Gastroesophageal sphincter (tissue), 4 donors: ENCODE data around the gene LTBP2. TPM values are rescaled to one million over a fixed set of nuclear protein-coding genes. Genes with fewer than 3 reads are reported as not detected.

Experiments
- ATAC-seq: fragments of 150-250 bp; one replicate; pipeline ENCODE4 v1.9.1; 2016; ENCODE audit warnings: mild to moderate bottlenecking, moderate library complexity
- H3K27ac ChIP-seq, 4 donors: fragments of 200-600 bp; sonication (generic) in 3 of 4; 1 replicate in 3 of 4; 2 replicates in 1 of 4; pipeline ENCODE4 v1.5.1; 2016 to 2019
- H3K27me3 ChIP-seq: fragments of 200-600 bp; sonication (generic); one replicate; pipeline ENCODE4 v1.5.1; 2019
- H3K36me3 ChIP-seq, 2 donors: fragments of 200-600 bp; sonication (generic); one replicate each; pipeline ENCODE4 v1.5.1; 2019; ENCODE audit warnings: control low read depth in 1 of 2
- H3K4me1 ChIP-seq, 3 donors: fragments of 200-600 bp; sonication (generic); 1 replicate in 2 of 3; 2 replicates in 1 of 3; pipeline ENCODE4 v1.5.1; 2016 to 2019; ENCODE audit warnings: control low read depth in 2 of 3
- H3K4me3 ChIP-seq, 2 donors: fragments of 200-600 bp; sonication (generic); one replicate each; pipeline ENCODE4 v1.5.1; 2019; ENCODE audit warnings: mild to moderate bottlenecking in 1 of 2, moderate library complexity in 1 of 2
- H3K9me3 ChIP-seq, 3 donors: fragments of 200-600 bp; sonication (generic); one replicate each; pipeline ENCODE4 v1.5.1; 2017 to 2019; ENCODE audit warnings: control low read depth in 2 of 3
- EP300 ChIP-seq: sonication (generic); formaldehyde crosslinking; IDR thresholded peaks from one replicate; pipeline ENCODE4 v1.6.1; 2017; ENCODE audit warnings: antibody characterized with exemption, mild to moderate bottlenecking
- POLR2A ChIP-seq, 2 donors: fragments of 450-650 bp; IDR thresholded peaks; one replicate each; pipeline ENCODE4 v1.6.1; 2017; ENCODE audit warnings: antibody characterized with exemption in 2 of 2, mild to moderate bottlenecking in 2 of 2, moderate library complexity in 1 of 2
- POLR2AphosphoS5 ChIP-seq: sonication (generic); formaldehyde crosslinking; IDR thresholded peaks from one replicate; pipeline ENCODE4 v1.6.1; 2017; ENCODE audit warnings: antibody characterized with exemption
- WGBS, 2 donors: methylation state at CpG; one replicate each; pipeline ENCODE4 v1.1.5; 2018; ENCODE audit warnings: low coverage in 1 of 2; 5-methylcytosine and 5-hydroxymethylcytosine counted together
- total RNA-seq, 4 donors: library from RNA; depleted of rRNA; stranded (reverse); fragments of >200 nt; gene quantifications; one replicate each; pipeline ENCODE4 v1.1.0, GENCODE V29; 2016
- TF ChIP-seq, protein P1 (sequence below), 4 experiments: fragments of 200-600 bp in 2 of 4; fragments of 450-650 bp in 2 of 4; sonication (generic) in 1 of 4; IDR thresholded peaks; one replicate each; pipeline ENCODE4 v1.5.1; 2017 to 2019; ENCODE audit warnings: antibody characterized with exemption in 4 of 4, mild to moderate bottlenecking in 2 of 4, moderate library complexity in 2 of 4

The LTBP2 gene
- total RNA-seq, 4 donors from 2014 or later = 45.9 to 158 (median 88.4) TPM

DNA sequence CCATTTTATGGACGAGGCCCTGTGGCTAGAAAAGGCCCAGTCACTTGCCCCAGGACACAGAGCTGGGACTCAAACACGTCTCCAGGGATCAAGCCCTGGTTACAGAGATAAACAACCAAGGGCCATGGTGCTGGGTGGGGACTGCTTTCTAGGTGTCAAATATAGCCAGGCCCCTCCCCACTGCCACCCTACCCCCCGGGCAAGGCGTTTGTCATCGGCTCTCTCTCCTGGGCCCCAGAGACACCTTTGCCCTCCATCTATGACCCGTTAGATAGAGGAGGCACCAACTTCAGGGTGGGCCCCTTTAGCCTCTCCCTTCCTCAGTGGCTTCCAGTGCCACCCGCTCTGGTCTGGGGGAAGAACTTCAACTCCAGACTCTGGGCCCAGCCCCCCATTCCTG, 18.0 kb downstream of the LTBP2 start:
- TF ChIP-seq POLR2AphosphoS5 (no peak), POLR2A (IDR thresholded peaks at IDR 0.05) (no peak), EP300 (no peak)
- TF ChIP-seq, protein P1, sequence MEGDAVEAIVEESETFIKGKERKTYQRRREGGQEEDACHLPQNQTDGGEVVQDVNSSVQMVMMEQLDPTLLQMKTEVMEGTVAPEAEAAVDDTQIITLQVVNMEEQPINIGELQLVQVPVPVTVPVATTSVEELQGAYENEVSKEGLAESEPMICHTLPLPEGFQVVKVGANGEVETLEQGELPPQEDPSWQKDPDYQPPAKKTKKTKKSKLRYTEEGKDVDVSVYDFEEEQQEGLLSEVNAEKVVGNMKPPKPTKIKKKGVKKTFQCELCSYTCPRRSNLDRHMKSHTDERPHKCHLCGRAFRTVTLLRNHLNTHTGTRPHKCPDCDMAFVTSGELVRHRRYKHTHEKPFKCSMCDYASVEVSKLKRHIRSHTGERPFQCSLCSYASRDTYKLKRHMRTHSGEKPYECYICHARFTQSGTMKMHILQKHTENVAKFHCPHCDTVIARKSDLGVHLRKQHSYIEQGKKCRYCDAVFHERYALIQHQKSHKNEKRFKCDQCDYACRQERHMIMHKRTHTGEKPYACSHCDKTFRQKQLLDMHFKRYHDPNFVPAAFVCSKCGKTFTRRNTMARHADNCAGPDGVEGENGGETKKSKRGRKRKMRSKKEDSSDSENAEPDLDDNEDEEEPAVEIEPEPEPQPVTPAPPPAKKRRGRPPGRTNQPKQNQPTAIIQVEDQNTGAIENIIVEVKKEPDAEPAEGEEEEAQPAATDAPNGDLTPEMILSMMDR (IDR thresholded peaks at IDR 0.05) = no peak
- peaks cover 3 to 86% (median 40%) of the 10 kb centered on the region in 3 donors for H3K4me1 ChIP-seq
- no peak overlapping the region for H3K4me3 ChIP-seq
- no peaks in the 10 kb centered on the region for H3K36me3 ChIP-seq
- no peaks in the 10 kb centered on the region for H3K27me3 ChIP-seq
- 53 to 100% methylated on average over 1 to 3 of the region's 7 CpGs for WGBS, 2 donors
- no peaks in the 10 kb centered on the region for H3K9me3 ChIP-seq
- H3K27ac ChIP-seq = peak overlapping the region; percentile 35 to 80 (median 80)
- no peak for ATAC-seq

DNA sequence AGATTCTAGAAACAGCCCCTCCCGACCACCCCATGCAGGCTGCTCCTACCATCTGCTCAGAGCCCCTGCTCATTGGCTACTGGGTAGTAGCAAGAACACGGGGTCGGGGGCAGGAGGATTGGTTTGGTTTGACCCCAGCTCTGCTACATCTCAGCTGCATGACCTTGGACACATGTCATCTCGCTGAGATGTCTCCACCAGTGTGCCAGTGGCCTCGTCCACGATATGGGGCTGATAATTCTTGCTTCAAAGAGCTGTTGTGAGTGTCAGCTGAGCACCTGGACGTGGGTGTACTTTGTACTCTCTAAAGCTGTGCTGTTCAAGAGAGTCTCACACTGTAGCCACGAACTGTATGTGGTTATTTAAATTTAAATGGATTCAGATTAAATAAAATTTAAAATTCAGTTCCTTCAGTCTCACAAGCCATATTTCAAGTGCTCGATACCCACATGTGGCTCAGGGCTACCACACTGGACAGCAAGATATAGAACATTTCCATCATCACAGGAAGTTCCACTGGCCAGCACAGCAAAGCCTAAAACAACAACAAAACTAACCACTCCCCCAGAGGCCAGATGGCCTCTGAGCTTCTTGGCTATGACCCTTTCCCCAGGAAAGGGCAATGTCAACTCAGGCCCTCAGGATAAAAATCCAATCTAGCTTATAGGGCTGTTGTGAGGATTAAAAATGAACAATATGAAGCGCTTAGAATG, 18.6 kb downstream of the LTBP2 start:
- no peaks in the 10 kb centered on the region for H3K36me3 ChIP-seq
- no peaks in the 10 kb centered on the region for H3K9me3 ChIP-seq
- no peak overlapping the region for H3K4me3 ChIP-seq
- peak overlapping the region; percentile 35 to 80 (median 80) for H3K27ac ChIP-seq
- no peaks in the 10 kb centered on the region for H3K27me3 ChIP-seq
- TF ChIP-seq, protein P1 (IDR thresholded peaks at IDR 0.05) = no peak
- TF ChIP-seq POLR2AphosphoS5 (no peak), POLR2A (IDR thresholded peaks at IDR 0.05) (no peak)
- WGBS, 2 donors = 49 to 83% methylated on average over 3 to 7 of the region's 10 CpGs
- peak; percentile 41 for ATAC-seq
- peaks cover 3 to 80% (median 34%) of the 10 kb centered on the region in 3 donors for H3K4me1 ChIP-seq

DNA sequence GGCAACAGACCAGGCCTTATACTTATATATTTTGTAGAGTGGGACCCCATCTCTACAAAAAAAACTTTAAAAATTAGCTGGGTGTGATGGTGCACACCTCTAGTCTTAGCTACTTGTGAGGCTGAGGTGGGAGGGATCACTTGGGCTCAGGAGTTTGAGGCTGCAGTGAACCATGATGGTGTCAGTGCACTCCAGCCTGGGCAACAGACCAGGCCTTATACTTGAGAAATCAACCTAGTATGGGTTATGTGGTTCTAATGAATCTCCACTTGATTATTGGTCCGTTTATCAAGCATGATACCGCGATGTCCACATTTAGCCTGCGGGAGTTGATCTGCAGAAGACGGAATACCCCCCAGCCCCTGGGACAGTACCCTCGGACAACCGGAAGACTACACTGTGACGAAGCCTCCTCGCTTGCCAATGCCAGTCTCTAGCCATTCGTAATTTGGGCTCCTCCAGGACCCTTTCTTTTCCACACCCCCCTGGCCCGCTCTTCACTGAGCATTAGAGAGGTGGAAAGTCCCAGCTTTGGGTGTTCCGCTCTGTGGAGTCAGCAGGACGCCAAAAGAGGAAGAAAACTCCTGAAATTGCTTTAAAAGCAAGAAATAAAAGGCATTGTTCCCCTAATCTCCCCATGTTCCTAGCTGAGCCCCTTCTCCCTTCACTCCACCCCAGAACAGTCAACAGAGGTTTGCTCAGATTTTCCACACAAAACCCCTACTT, 19.4 kb downstream of the LTBP2 start:
- no peak for ATAC-seq
- Histone ChIP-seq H3K36me3 (no peaks in the 10 kb centered on the region), H3K9me3 (no peaks in the 10 kb centered on the region), H3K4me3 (no peak overlapping the region), H3K4me1 (peaks cover 3 to 72% (median 34%) of the 10 kb centered on the region in 3 donors), H3K27ac (peak overlapping the region in 3 of 4 donors; percentile 79 to 80 (median 80)), H3K27me3 (no peaks in the 10 kb centered on the region)
- 78 to 89% methylated on average over 5 to 11 of the region's 13 CpGs for WGBS, 2 donors
- TF ChIP-seq EP300 (no peak), POLR2AphosphoS5 (no peak), POLR2A (IDR thresholded peaks at IDR 0.05) (no peak)
- TF ChIP-seq, protein P1 (IDR thresholded peaks at IDR 0.05) = no peak

DNA sequence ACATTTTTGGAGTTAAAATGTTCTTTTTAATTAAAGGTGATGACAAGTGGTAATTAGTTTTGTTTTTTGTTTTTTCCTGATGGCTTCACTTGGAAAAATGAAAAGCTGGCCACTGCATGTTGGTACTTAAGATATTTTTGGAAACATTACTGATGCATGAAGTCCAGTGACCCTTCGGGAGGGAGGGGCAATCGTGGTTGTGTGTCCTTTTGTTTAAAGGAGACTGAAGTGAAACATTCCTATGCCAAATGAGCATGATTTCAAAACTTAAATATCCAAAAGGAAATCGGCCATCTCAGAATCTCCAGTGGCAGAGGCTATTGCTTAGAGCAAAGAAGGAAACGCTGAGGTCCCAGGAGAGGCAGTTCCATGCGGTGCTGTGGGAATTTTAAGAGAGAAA, 20.1 kb downstream of the LTBP2 start:
- Histone ChIP-seq H3K9me3 (no peaks in the 10 kb centered on the region), H3K27ac (peak overlapping the region in 3 of 4 donors; percentile 79 to 80 (median 80)), H3K36me3 (no peaks in the 10 kb centered on the region), H3K4me1 (peaks cover 3 to 65% (median 34%) of the 10 kb centered on the region in 3 donors), H3K27me3 (no peaks in the 10 kb centered on the region), H3K4me3 (no peak overlapping the region)
- WGBS, 2 donors = 36 to 44% methylated on average over 3 to 5 of the region's 5 CpGs
- TF ChIP-seq, protein P1 (IDR thresholded peaks at IDR 0.05) = no peak
- TF ChIP-seq POLR2A (IDR thresholded peaks at IDR 0.05) = no peak
- peak; percentile 51 for TF ChIP-seq POLR2AphosphoS5
- TF ChIP-seq EP300 = no peak
- no peak for ATAC-seq
